Esophagus muscularis mucosa (tissue), 4 donors: ENCODE measurements around the gene SLC44A5.

Source experiments
- CTCF ChIP-seq, 3 experiments: fragments of 200-600 bp in 2 of 3; fragments of 450-650 bp in 1 of 3; sonication (generic) in 2 of 3; IDR thresholded peaks; one replicate each; pipeline ENCODE4 v1.5.1; 2017 to 2019; ENCODE audit warnings: antibody characterized with exemption in 3 of 3, mild to moderate bottlenecking in 2 of 3, moderate library complexity in 1 of 3
- EP300 ChIP-seq: sonication (generic); formaldehyde crosslinking; IDR thresholded peaks from one replicate; pipeline ENCODE4 v1.6.1; 2017; ENCODE audit warnings: antibody characterized with exemption
- POLR2A ChIP-seq: fragments of 450-650 bp; IDR thresholded peaks from one replicate; pipeline ENCODE4 v1.6.1; 2017; ENCODE audit warnings: antibody characterized with exemption, moderate library complexity, mild to moderate bottlenecking, low read depth
- POLR2AphosphoS5 ChIP-seq, 2 donors: sonication (generic); formaldehyde crosslinking; IDR thresholded peaks; one replicate each; pipeline ENCODE4 v1.6.1; 2017; ENCODE audit warnings: antibody characterized with exemption in 2 of 2

GRCh38 chr1:75518686-75519085, 92.2 kb downstream of the SLC44A5 start:
- TF ChIP-seq CTCF (IDR thresholded peaks at IDR 0.05): no peak
- no peak for TF ChIP-seq POLR2A
- no peak for TF ChIP-seq POLR2AphosphoS5 (IDR thresholded peaks at IDR 0.05)
- TF ChIP-seq EP300: no peak
